ENCODE measurements around the gene CLEC16A.

The CLEC16A gene

GRCh38 chr16:11140867-11141266, 196.5 kb downstream of the CLEC16A start:
- no peak for DNase-seq (ENCODE audit: low spot score)

GRCh38 chr16:11141409-11142260, 197.3 kb downstream of the CLEC16A start:
- no peak for DNase-seq (ENCODE audit: low spot score)

- no peak for DNase-seq (ENCODE audit: low spot score)
Observed at GRCh38 chr16:11142261-11142630, 197.9 kb downstream of the CLEC16A start.

GRCh38 chr16:11142951-11143350, 198.6 kb downstream of the CLEC16A start:
- DNase-seq (ENCODE audit: low spot score) = no peak

- DNase-seq (ENCODE audit: low spot score) = no peak
Observed at GRCh38 chr16:11143372-11144035, 199.1 kb downstream of the CLEC16A start.

- no peak for DNase-seq (ENCODE audit: low spot score)
Observed at GRCh38 chr16:11144122-11144521, 199.8 kb downstream of the CLEC16A start.

- peak; percentile 55 for DNase-seq (ENCODE audit: low spot score)
Observed at GRCh38 chr16:11145173-11145818, 200.9 kb downstream of the CLEC16A start.

- DNase-seq (ENCODE audit: low spot score) = no peak
Observed at GRCh38 chr16:11145819-11146211, 201.5 kb downstream of the CLEC16A start.

GRCh38 chr16:11147033-11147753, 202.8 kb downstream of the CLEC16A start:
- DNase-seq (ENCODE audit: low spot score) = no peak

GRCh38 chr16:11147754-11148444, 203.5 kb downstream of the CLEC16A start:
- DNase-seq (ENCODE audit: low spot score) = no peak

GRCh38 chr16:11149011-11149616, 204.8 kb downstream of the CLEC16A start:
- no peak for DNase-seq (ENCODE audit: low spot score)

- no peak for DNase-seq (ENCODE audit: low spot score)
Observed at GRCh38 chr16:11150190-11150589, 205.8 kb downstream of the CLEC16A start.

GRCh38 chr16:11151156-11151884, 207.0 kb downstream of the CLEC16A start:
- DNase-seq (ENCODE audit: low spot score) = no peak

GRCh38 chr16:11151885-11152629, 207.7 kb downstream of the CLEC16A start:
- no peak for DNase-seq (ENCODE audit: low spot score)

- no peak for DNase-seq (ENCODE audit: low spot score)
Observed at GRCh38 chr16:11152677-11153331, 208.4 kb downstream of the CLEC16A start.

GRCh38 chr16:11155284-11155806, 211.0 kb downstream of the CLEC16A start:
- DNase-seq (ENCODE audit: low spot score) = peak; percentile 74

GRCh38 chr16:11156401-11156800, 212.0 kb downstream of the CLEC16A start:
- no peak for DNase-seq (ENCODE audit: low spot score)

- no peak for DNase-seq (ENCODE audit: low spot score)
Observed at GRCh38 chr16:11157143-11157542, 212.8 kb downstream of the CLEC16A start.

GRCh38 chr16:11158018-11158417, 213.7 kb downstream of the CLEC16A start:
- no peak for DNase-seq (ENCODE audit: low spot score)
